Astrocyte (in vitro differentiated cells and primary cell): Measurements from ENCODE around the gene NEK7. TPM values are rescaled to one million over a fixed set of nuclear protein-coding genes. Genes with fewer than 3 reads are reported as not detected.
A peak's percentile ranks its signal among the peaks of the same experiment; 100 is the strongest.

Experiments used
- DNase-seq: peaks from one replicate; pipeline ENCODE4 v3.0.0-alpha.2; 2010; ENCODE audit warnings: low read depth
- FAIRE-seq: peaks from 2 replicates; lab custom pipeline; 2011; peaks lifted over from hg19 to GRCh38; lab: Jason Lieb, UNC
- H2AFZ ChIP-seq: 2 replicates; pipeline ENCODE4 v1.6.0; 2012; ENCODE audit warnings: low read depth, low read length, inconsistent platforms
- H3K27ac ChIP-seq: 2 replicates; pipeline ENCODE4 v1.5.1; 2011; ENCODE audit warnings: low read depth, low read length, inconsistent platforms
- H3K27me3 ChIP-seq: 2 replicates; pipeline ENCODE4 v1.6.0; 2011; ENCODE audit warnings: low read length, inconsistent platforms; ENCODE audit not compliant: insufficient read depth
- H3K36me3 ChIP-seq: 2 replicates; pipeline ENCODE4 v1.5.1; 2011; ENCODE audit warnings: low read length, inconsistent platforms; ENCODE audit not compliant: insufficient read depth
- H3K4me1 ChIP-seq: 2 replicates; pipeline ENCODE4 v1.5.1; 2011; ENCODE audit warnings: low read length, inconsistent platforms; ENCODE audit not compliant: insufficient read depth
- H3K4me2 ChIP-seq: 2 replicates; pipeline ENCODE4 v1.6.0; 2012; ENCODE audit warnings: low read length, inconsistent platforms
- H3K4me3 ChIP-seq: 2 replicates; pipeline ENCODE4 v1.5.1; 2011; ENCODE audit warnings: low read depth, mild to moderate bottlenecking, low read length, inconsistent platforms; ENCODE audit not compliant: insufficient read depth
- H3K79me2 ChIP-seq: 2 replicates; pipeline ENCODE4 v1.6.0; 2012; ENCODE audit warnings: mild to moderate bottlenecking, low read length, inconsistent platforms; ENCODE audit not compliant: insufficient read depth
- H3K9ac ChIP-seq: 2 replicates; pipeline ENCODE4 v1.6.0; 2012; ENCODE audit warnings: mild to moderate bottlenecking, low read length, inconsistent platforms
- H3K9me3 ChIP-seq: 2 replicates; pipeline ENCODE4 v1.5.1; 2012; ENCODE audit warnings: low read depth, mild to moderate bottlenecking, low read length, inconsistent platforms; ENCODE audit not compliant: insufficient read depth
- H4K20me1 ChIP-seq: 2 replicates; pipeline ENCODE4 v1.6.0; 2012; ENCODE audit warnings: low read length, inconsistent platforms; ENCODE audit not compliant: insufficient read depth
- H3K27ac Mint-ChIP-seq: one replicate; pipeline ENCODE4 v1.8.0; 2021; ENCODE audit warnings: mild to moderate bottlenecking, mixed read lengths; ENCODE audit not compliant: unreplicated experiment
- H3K27me3 Mint-ChIP-seq: one replicate; pipeline ENCODE4 v1.8.0; 2021; ENCODE audit warnings: low read depth, mixed read lengths; ENCODE audit not compliant: unreplicated experiment
- H3K36me3 Mint-ChIP-seq: one replicate; pipeline ENCODE4 v1.8.0; 2021; ENCODE audit warnings: low read depth, mixed read lengths; ENCODE audit not compliant: unreplicated experiment
- H3K4me1 Mint-ChIP-seq: one replicate; pipeline ENCODE4 v1.8.0; 2021; ENCODE audit warnings: low read depth, mixed read lengths; ENCODE audit not compliant: unreplicated experiment
- H3K4me3 Mint-ChIP-seq: one replicate; pipeline ENCODE4 v1.8.0; 2021; ENCODE audit warnings: mild to moderate bottlenecking, moderate library complexity, mixed read lengths; ENCODE audit not compliant: unreplicated experiment
- H3K9me3 Mint-ChIP-seq: one replicate; pipeline ENCODE4 v1.8.0; 2021; ENCODE audit warnings: mild to moderate bottlenecking, mixed read lengths; ENCODE audit not compliant: unreplicated experiment
- EZH2 ChIP-seq: IDR thresholded peaks from 2 replicates; pipeline ENCODE4 v1.6.1; 2012; ENCODE audit warnings: mild to moderate bottlenecking, low read length, inconsistent platforms; ENCODE audit not compliant: insufficient read depth
- total RNA-seq: library from RNA; stranded (reverse); gene quantifications from 2 replicates; pipeline ENCODE4 v1.2.1, GENCODE V29; 2021
- TF ChIP-seq, protein P1 (sequence below): IDR thresholded peaks from 2 replicates; pipeline ENCODE4 v1.5.1; 2011; ENCODE audit warnings: low read depth, mild to moderate bottlenecking, inconsistent platforms, low read length, moderate library complexity; ENCODE audit not compliant: insufficient read depth

Gene NEK7
- total RNA-seq, 1 donor from 2014 or later = 125 TPM

DNA sequence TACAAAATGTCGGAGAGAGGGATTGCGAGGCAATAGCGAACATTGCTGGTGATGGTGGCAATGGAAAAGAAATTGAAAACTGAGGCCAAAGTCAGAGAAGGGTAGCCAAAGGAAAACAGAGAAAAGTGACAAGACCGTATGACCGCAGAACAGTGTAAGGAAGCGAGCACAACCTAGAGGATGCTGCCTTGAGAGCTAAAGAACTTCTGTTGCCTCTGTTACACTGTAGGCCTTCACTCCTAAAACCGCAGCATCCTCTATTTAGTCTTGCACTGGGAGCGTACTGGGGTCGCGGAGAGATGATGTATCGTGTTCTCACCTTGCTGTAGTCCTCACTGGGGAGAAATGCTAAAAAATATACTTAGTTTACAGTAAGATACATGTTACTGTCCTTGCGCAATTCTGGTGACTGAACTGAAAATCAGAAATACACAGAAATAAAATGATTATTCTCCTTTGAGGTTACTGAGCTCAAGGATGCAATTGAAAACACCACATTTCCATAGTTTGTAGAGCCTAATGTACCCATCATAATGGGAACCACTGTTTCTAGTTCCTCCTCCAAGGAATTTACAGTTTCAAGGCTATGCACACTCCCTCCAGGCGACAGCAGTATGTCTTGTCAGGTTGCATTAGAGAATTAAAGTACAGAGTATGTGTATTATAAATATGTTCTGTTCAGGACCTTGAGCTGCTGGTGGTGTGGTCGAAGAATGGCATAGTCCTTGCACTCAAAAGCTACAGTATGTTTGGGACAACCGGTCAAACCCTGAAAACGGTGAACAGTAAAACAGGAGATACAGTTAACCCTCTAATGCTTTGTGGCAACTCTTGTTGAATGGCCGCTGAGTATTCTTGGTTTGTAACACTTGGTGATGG is 1.3 kb downstream of the NEK7 start:
- Mint-ChIP-seq H3K27me3 (no peaks in the 10 kb centered on the region), H3K27ac (peak overlapping the region; percentile 98), H3K4me1 (peaks cover 33% of the 10 kb centered on the region), H3K9me3 (no peaks in the 10 kb centered on the region), H3K36me3 (peaks cover 2% of the 10 kb centered on the region), H3K4me3 (peak overlapping the region; percentile 98)
- DNase-seq (peak; percentile 35), FAIRE-seq (no peak)
- Histone ChIP-seq H3K27me3 (no peaks in the 10 kb centered on the region), H2AFZ (peak overlapping the region; percentile 48), H3K36me3 (no peaks in the 10 kb centered on the region), H3K4me3 (peak overlapping the region; percentile 93), H3K4me1 (peaks cover 33% of the 10 kb centered on the region), H3K27ac (peak overlapping the region; percentile 82), H3K79me2 (peaks cover 62% of the 10 kb centered on the region), H3K9me3 (no peaks in the 10 kb centered on the region), H4K20me1 (peaks cover 36% of the 10 kb centered on the region), H3K9ac (peak overlapping the region; percentile 95), H3K4me2 (peak overlapping the region; percentile 91)
- TF ChIP-seq EZH2 = no peak
- TF ChIP-seq, protein P1, sequence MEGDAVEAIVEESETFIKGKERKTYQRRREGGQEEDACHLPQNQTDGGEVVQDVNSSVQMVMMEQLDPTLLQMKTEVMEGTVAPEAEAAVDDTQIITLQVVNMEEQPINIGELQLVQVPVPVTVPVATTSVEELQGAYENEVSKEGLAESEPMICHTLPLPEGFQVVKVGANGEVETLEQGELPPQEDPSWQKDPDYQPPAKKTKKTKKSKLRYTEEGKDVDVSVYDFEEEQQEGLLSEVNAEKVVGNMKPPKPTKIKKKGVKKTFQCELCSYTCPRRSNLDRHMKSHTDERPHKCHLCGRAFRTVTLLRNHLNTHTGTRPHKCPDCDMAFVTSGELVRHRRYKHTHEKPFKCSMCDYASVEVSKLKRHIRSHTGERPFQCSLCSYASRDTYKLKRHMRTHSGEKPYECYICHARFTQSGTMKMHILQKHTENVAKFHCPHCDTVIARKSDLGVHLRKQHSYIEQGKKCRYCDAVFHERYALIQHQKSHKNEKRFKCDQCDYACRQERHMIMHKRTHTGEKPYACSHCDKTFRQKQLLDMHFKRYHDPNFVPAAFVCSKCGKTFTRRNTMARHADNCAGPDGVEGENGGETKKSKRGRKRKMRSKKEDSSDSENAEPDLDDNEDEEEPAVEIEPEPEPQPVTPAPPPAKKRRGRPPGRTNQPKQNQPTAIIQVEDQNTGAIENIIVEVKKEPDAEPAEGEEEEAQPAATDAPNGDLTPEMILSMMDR = no peak

DNA sequence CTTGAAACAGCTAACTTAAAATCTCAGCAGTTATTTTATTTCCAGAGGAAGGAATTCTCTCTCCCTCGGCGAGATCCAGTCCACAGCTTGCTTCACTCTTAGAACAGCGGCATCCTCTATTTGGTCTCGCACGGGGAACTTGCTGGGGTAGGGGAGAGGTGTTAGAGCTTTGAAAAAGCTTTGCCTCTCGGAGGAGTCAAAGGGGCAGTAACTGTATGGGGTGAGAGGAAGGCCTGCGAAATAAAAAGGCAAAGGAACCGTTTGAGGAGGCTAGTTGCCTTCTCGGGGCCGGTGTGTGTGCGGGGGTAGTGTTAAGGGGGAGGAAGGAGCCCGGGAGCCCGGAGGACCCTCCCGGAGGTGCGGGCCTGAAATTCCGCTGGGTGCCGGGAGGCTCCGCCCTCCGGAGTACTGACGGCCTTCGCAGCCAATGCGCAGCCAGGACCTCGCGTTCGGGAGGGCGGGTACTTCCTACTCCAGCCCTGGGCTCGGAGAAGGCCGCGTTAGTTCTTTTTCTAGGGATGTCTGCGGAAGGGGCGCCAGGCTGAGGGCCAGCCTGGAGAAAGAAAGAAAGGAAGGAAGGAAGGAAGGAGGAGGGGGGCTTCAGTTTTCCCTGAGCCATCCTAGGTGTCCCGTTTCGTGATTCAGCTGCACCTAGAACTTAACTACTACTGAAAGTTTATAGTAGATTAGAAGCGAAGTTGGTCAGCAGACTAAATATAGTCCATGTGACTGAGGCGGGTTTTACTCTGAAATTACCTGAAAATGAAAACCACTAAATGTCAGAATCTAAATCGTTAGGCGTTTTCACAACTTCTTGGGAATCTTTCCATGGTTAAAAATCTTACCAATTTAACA is 2.2 kb downstream of the NEK7 start:
- H3K27me3 ChIP-seq = no peaks in the 10 kb centered on the region
- peak overlapping the region; percentile 93 for H3K4me3 ChIP-seq
- H3K27ac Mint-ChIP-seq = peak overlapping the region; percentile 98
- peaks cover 40% of the 10 kb centered on the region for H4K20me1 ChIP-seq
- peaks cover 2% of the 10 kb centered on the region for H3K36me3 ChIP-seq
- H3K79me2 ChIP-seq = peaks cover 71% of the 10 kb centered on the region
- peak overlapping the region; percentile 95 for H3K9ac ChIP-seq
- H3K36me3 Mint-ChIP-seq = peaks cover 2% of the 10 kb centered on the region
- no peaks in the 10 kb centered on the region for H3K27me3 Mint-ChIP-seq
- H3K27ac ChIP-seq = peak overlapping the region; percentile 82
- no peaks in the 10 kb centered on the region for H3K9me3 ChIP-seq
- no peaks in the 10 kb centered on the region for H3K9me3 Mint-ChIP-seq
- H3K4me1 ChIP-seq = peaks cover 27% of the 10 kb centered on the region
- TF ChIP-seq, protein P1 = no peak
- TF ChIP-seq EZH2 = no peak
- H2AFZ ChIP-seq = peak overlapping the region; percentile 48
- H3K4me3 Mint-ChIP-seq = peak overlapping the region; percentile 98
- DNase-seq (peak; percentile 82), FAIRE-seq (no peak)
- peaks cover 29% of the 10 kb centered on the region for H3K4me1 Mint-ChIP-seq
- peak overlapping the region; percentile 91 for H3K4me2 ChIP-seq
